ENCODE measurements around the gene EEFSEC. TPM values are rescaled to one million over a fixed set of nuclear protein-coding genes. Genes with fewer than 3 reads are reported as not detected.

EEFSEC gene
- polyA plus RNA-seq, 1 donor from 2014 or later, result 4.6 TPM

GRCh38 chr3:128149650-128150049, 3.6 kb upstream of the EEFSEC start:
- TF ChIP-seq EZH2 (IDR thresholded peaks at IDR 0.05; ENCODE audit: borderline replicate concordance, insufficient read depth, low read length, poor library complexity, severe bottlenecking) (no peak), REST (IDR thresholded peaks at IDR 0.05; ENCODE audit: borderline replicate concordance) (no peak)
- no peaks in the 10 kb centered on the region for H3F3A ChIP-seq (ENCODE audit: insufficient read depth, low read length, poor library complexity, severe bottlenecking)
- H3K36me3 ChIP-seq (ENCODE audit: insufficient read depth, low read length), result no peaks in the 10 kb centered on the region
- H3K27me3 ChIP-seq (ENCODE audit: insufficient read depth, low read depth, low read length), result no peaks in the 10 kb centered on the region
- H3K79me2 ChIP-seq (replicated peaks; ENCODE audit: insufficient read depth, low read length), result no peaks in the 10 kb centered on the region
- no peaks in the 10 kb centered on the region for H3K9me3 ChIP-seq (ENCODE audit: low read length)
- H3K9ac ChIP-seq (ENCODE audit: low read length), result no peak overlapping the region
- no peak overlapping the region for H3K4me2 ChIP-seq (ENCODE audit: low read length)
- no peak overlapping the region for H2AFZ ChIP-seq (ENCODE audit: low read depth, low read length)
- no peak overlapping the region for H3K27ac ChIP-seq (ENCODE audit: low read length)
- no peaks in the 10 kb centered on the region for H3K9me2 ChIP-seq (ENCODE audit: insufficient read depth, low read length)
- H4K20me1 ChIP-seq (ENCODE audit: insufficient read depth), result no peaks in the 10 kb centered on the region
- H3K4me3 ChIP-seq (ENCODE audit: low read length), result no peak overlapping the region

GRCh38 chr3:128151758-128152274, 1.5 kb upstream of the EEFSEC start:
- Histone ChIP-seq H3F3A (ENCODE audit: insufficient read depth, low read length, poor library complexity, severe bottlenecking) (no peaks in the 10 kb centered on the region), H3K27me3 (ENCODE audit: insufficient read depth, low read depth, low read length) (no peaks in the 10 kb centered on the region), H3K27ac (ENCODE audit: low read length) (no peak overlapping the region), H3K9me3 (ENCODE audit: low read length) (no peaks in the 10 kb centered on the region), H4K20me1 (ENCODE audit: insufficient read depth) (no peaks in the 10 kb centered on the region), H3K4me3 (ENCODE audit: low read length) (no peak overlapping the region), H3K79me2 (replicated peaks; ENCODE audit: insufficient read depth, low read length) (no peaks in the 10 kb centered on the region), H3K4me2 (ENCODE audit: low read length) (no peak overlapping the region), H3K36me3 (ENCODE audit: insufficient read depth, low read length) (no peaks in the 10 kb centered on the region), H3K9ac (ENCODE audit: low read length) (no peak overlapping the region), H2AFZ (ENCODE audit: low read depth, low read length) (no peak overlapping the region), H3K9me2 (ENCODE audit: insufficient read depth, low read length) (no peaks in the 10 kb centered on the region)
- TF ChIP-seq EZH2 (IDR thresholded peaks at IDR 0.05; ENCODE audit: borderline replicate concordance, insufficient read depth, low read length, poor library complexity, severe bottlenecking) (no peak), EP300 (conservative IDR thresholded peaks at IDR 0.05; ENCODE audit: poor library complexity, severe bottlenecking) (no peak), RAD21 (conservative IDR thresholded peaks at IDR 0.05) (no peak), TAF1 (IDR thresholded peaks at IDR 0.05; ENCODE audit: low read depth) (no peak), REST (IDR thresholded peaks at IDR 0.05; ENCODE audit: borderline replicate concordance) (no peak), MXI1 (conservative IDR thresholded peaks at IDR 0.05; ENCODE audit: poor library complexity, severe bottlenecking) (no peak), POLR2AphosphoS5 (IDR thresholded peaks at IDR 0.05) (no peak), SMC3 (conservative IDR thresholded peaks at IDR 0.05; ENCODE audit: poor library complexity) (no peak)
- TF ChIP-seq, protein P1, sequence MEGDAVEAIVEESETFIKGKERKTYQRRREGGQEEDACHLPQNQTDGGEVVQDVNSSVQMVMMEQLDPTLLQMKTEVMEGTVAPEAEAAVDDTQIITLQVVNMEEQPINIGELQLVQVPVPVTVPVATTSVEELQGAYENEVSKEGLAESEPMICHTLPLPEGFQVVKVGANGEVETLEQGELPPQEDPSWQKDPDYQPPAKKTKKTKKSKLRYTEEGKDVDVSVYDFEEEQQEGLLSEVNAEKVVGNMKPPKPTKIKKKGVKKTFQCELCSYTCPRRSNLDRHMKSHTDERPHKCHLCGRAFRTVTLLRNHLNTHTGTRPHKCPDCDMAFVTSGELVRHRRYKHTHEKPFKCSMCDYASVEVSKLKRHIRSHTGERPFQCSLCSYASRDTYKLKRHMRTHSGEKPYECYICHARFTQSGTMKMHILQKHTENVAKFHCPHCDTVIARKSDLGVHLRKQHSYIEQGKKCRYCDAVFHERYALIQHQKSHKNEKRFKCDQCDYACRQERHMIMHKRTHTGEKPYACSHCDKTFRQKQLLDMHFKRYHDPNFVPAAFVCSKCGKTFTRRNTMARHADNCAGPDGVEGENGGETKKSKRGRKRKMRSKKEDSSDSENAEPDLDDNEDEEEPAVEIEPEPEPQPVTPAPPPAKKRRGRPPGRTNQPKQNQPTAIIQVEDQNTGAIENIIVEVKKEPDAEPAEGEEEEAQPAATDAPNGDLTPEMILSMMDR (IDR thresholded peaks at IDR 0.05; ENCODE audit: poor library complexity, severe bottlenecking), result no peak

Data from neural cell (in vitro differentiated cells).